SK-N-SH (cell line): Measurements from ENCODE around the gene GPR68. TPM values are rescaled to one million over a fixed set of nuclear protein-coding genes. Genes with fewer than 3 reads are reported as not detected.

Source experiments
- CTCF ChIA-PET: fragments of 300-600, 350-600 bp; formaldehyde crosslinking; extraction: SDS; loops from one replicate; lab custom pipeline; 2021; lab: Yijun Ruan, JAX
- POLR2A ChIA-PET: fragments of 350-600 bp; sonication (Branson Sonifier 250); formaldehyde crosslinking; extraction: SDS; loops from one replicate; lab custom pipeline; 2020; ENCODE audit warnings: antibody characterized with exemption, inconsistent platforms; lab: Yijun Ruan, JAX
- DNase-seq: peaks from one replicate; pipeline ENCODE4 v3.0.0; 2012
- H2AFZ ChIP-seq: fragments of 200-600 bp; sonication (generic); 2 replicates; pipeline ENCODE4 v1.8.1; 2016; ENCODE audit warnings: antibody characterized with exemption, mild to moderate bottlenecking, low read depth
- H3F3A ChIP-seq: fragments of 200-600 bp; sonication (generic); replicated peaks from 2 replicates; pipeline ENCODE3; 2016; ENCODE audit warnings: antibody characterized with exemption, mild to moderate bottlenecking; ENCODE audit not compliant: insufficient read depth
- H3K27ac ChIP-seq, 2 experiments: fragments of 200-500 bp in 1 of 2; fragments of 200-600 bp in 1 of 2; sonication (Bioruptor generic) in 1 of 2; sonication (generic), shearing (Covaris generic) in 1 of 2; 2 replicates each; pipeline versions ENCODE4 v1.5.1 to v1.6.1; 2014 to 2016; ENCODE audit warnings: low read depth in 2 of 2, inconsistent platforms in 1 of 2, low read length in 1 of 2, mild to moderate bottlenecking in 1 of 2, mixed read lengths in 1 of 2
- H3K27me3 ChIP-seq: fragments of 200-600 bp; sonication (generic), shearing (Covaris generic); 2 replicates; pipeline ENCODE4 v1.6.1; 2016; ENCODE audit warnings: mixed run types; ENCODE audit not compliant: insufficient read depth
- H3K36me3 ChIP-seq, 2 experiments: fragments of 200-500 bp in 1 of 2; fragments of 200-600 bp in 1 of 2; sonication (Bioruptor generic) in 1 of 2; sonication (generic) in 1 of 2; replicated peaks in 1 of 2; 2 replicates each; pipeline versions ENCODE3 to v1.5.1; 2014 to 2016; ENCODE audit warnings: low read length in 1 of 2, mild to moderate bottlenecking in 1 of 2; ENCODE audit not compliant: insufficient read depth in 2 of 2, control insufficient read depth in 1 of 2
- H3K4me1 ChIP-seq, 2 experiments: fragments of 200-500 bp in 1 of 2; fragments of 200-600 bp in 1 of 2; sonication (Bioruptor generic) in 1 of 2; sonication (generic), shearing (Covaris generic) in 1 of 2; 2 replicates each; pipeline versions ENCODE4 v1.5.1 to v1.6.1; 2014 to 2016; ENCODE audit warnings: low read depth in 1 of 2, low read length in 1 of 2, mixed run types in 1 of 2; ENCODE audit not compliant: insufficient read depth in 2 of 2, control insufficient read depth in 1 of 2
- H3K4me2 ChIP-seq: fragments of 200-600 bp; sonication (generic), shearing (Covaris generic); 2 replicates; pipeline ENCODE4 v1.6.1; 2017; ENCODE audit warnings: mixed run types
- H3K4me3 ChIP-seq, 2 experiments: fragments of 200-500 bp in 1 of 2; fragments of 200-600 bp in 1 of 2; sonication (Bioruptor generic) in 1 of 2; sonication (generic), shearing (Covaris generic) in 1 of 2; 2 replicates each; pipeline versions ENCODE4 v1.5.1 to v1.8.1; 2014 to 2016; ENCODE audit warnings: low read depth in 2 of 2, inconsistent platforms in 1 of 2, low read length in 1 of 2, mild to moderate bottlenecking in 1 of 2, mixed read lengths in 1 of 2, moderate library complexity in 1 of 2
- H3K79me2 ChIP-seq: fragments of 200-600 bp; sonication (generic); 2 replicates; pipeline ENCODE4 v1.8.1; 2017; ENCODE audit warnings: mild to moderate bottlenecking; ENCODE audit not compliant: insufficient read depth
- H3K9ac ChIP-seq: fragments of 200-600 bp; sonication (generic); 2 replicates; pipeline ENCODE4 v1.6.1; 2017; ENCODE audit warnings: mixed run types
- H3K9me2 ChIP-seq: fragments of 200-600 bp; sonication (generic); 2 replicates; pipeline ENCODE4 v1.6.1; 2017; ENCODE audit warnings: mixed run types
- H3K9me3 ChIP-seq: fragments of 200-600 bp; sonication (generic); 2 replicates; pipeline ENCODE4 v1.6.1; 2017; ENCODE audit warnings: mixed run types, mild to moderate bottlenecking, moderate library complexity
- H4K20me1 ChIP-seq: fragments of 200-600 bp; sonication (generic); 2 replicates; pipeline ENCODE4 v1.6.1; 2017; ENCODE audit warnings: mild to moderate bottlenecking, mixed run types; ENCODE audit not compliant: insufficient read depth
- FOSL2 ChIP-seq: IDR thresholded peaks from 2 replicates; pipeline ENCODE4 v1.4.0; 2012; ENCODE audit warnings: low read depth, mild to moderate bottlenecking, moderate library complexity, borderline replicate concordance
- MEF2A ChIP-seq: IDR thresholded peaks from 2 replicates; pipeline ENCODE4 v1.4.0; 2012; ENCODE audit warnings: low read depth, borderline replicate concordance
- POLR2AphosphoS5 ChIP-seq: IDR thresholded peaks from 2 replicates; pipeline ENCODE4 v1.6.1; 2012; ENCODE audit warnings: low read depth, low read length
- RAD21 ChIP-seq: IDR thresholded peaks from 2 replicates; pipeline ENCODE4 v1.6.1; 2012; ENCODE audit warnings: mild to moderate bottlenecking, low read length
- RFX5 ChIP-seq: IDR thresholded peaks from 2 replicates; pipeline ENCODE4 v1.6.1; 2012; ENCODE audit warnings: mild to moderate bottlenecking, improper control_type of control experiment, low read length
- SIN3A ChIP-seq: IDR thresholded peaks from 2 replicates; pipeline ENCODE4 v1.6.1; 2012; ENCODE audit warnings: low read depth, mild to moderate bottlenecking, low read length, moderate library complexity, borderline replicate concordance
- TCF12 ChIP-seq: IDR thresholded peaks from 2 replicates; pipeline ENCODE4 v1.4.0; 2012
- YY1 ChIP-seq: IDR thresholded peaks from 2 replicates; pipeline ENCODE4 v1.4.0; 2012; ENCODE audit warnings: low read depth, mild to moderate bottlenecking
- WGBS: methylation state at CpG from one replicate; pipeline ENCODE4 v1.1.6; 2017; ENCODE audit warnings: low lambda C conversion rate; 5-methylcytosine and 5-hydroxymethylcytosine counted together
- polyA plus RNA-seq, 3 experiments: library from polyadenylated mRNA; depleted of rRNA; stranded (reverse); fragments of >200 nt; gene quantifications; 2 replicates each; pipeline ENCODE4 v1.2.3, GENCODE V29; 2012
- TF ChIP-seq, protein P1 (sequence below): IDR thresholded peaks from 2 replicates; pipeline ENCODE4 v1.4.0; 2012; ENCODE audit warnings: low read depth, borderline replicate concordance
- TF ChIP-seq, protein P2 (sequence below): IDR thresholded peaks from 2 replicates; pipeline ENCODE4 v1.6.1; 2012; ENCODE audit warnings: mild to moderate bottlenecking, low read depth, low read length, moderate library complexity
- TF ChIP-seq, protein P3 (sequence below): fragments of 150-350 bp; IDR thresholded peaks from 2 replicates; pipeline ENCODE4 v1.6.1; 2017; ENCODE audit warnings: antibody characterized with exemption, low read length, low read depth, borderline replicate concordance
- TF ChIP-seq, protein P4 (sequence below): IDR thresholded peaks from 2 replicates; pipeline ENCODE4 v1.4.0; 2012; ENCODE audit warnings: low read depth, borderline replicate concordance

Gene GPR68
- polyA plus RNA-seq, 1 of the 3 experiments (the other 2 are of a cell fraction): 0.18 TPM

DNA sequence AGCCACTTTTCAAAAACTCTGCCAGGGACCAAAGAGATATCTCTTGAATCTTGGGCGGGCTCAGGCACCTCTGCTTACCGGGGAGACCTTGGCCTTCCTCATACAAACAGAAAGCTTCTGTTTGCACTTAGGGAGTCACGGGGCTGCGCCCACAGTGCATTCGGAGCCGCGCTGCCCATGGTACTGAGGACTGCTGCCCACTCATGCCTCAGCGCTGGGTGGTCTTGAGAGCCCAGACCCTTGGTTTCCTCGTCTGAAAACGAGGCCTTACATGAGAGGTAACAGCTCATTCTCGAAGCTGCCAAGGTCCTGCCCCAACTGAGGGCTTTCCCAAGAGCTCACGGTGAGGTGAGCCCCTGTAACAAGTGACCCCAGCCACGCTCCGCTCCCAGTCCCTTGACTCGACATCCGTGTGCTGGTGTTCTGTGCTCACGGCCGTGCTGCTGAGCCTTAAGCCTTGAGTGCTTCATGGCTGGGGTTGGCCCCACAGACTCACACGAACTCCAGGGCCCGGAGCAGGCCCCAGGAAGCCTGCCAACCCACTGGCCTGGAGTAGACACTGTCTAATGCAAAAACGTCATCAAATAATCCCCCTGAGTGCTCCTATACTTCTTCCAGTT, 47.4 kb upstream of the GPR68 start:
- Histone ChIP-seq H3K9me3 (no peaks in the 10 kb centered on the region), H2AFZ (no peak overlapping the region), H3K36me3 (no peaks in the 10 kb centered on the region), H4K20me1 (no peaks in the 10 kb centered on the region), H3K9me2 (no peaks in the 10 kb centered on the region), H3K4me2 (no peak overlapping the region), H3K9ac (no peak overlapping the region), H3F3A (no peaks in the 10 kb centered on the region), H3K4me3 (no peak overlapping the region), H3K4me1 (no peaks in the 10 kb centered on the region), H3K79me2 (no peaks in the 10 kb centered on the region), H3K27ac (no peak overlapping the region), H3K27me3 (no peaks in the 10 kb centered on the region)
- no peak for DNase-seq
- ChIA-PET POLR2A (no interaction called here), CTCF (interaction anchor here (1.6 to 18.4 kb wide), 2 partner anchors 117 to 389 kb away, joined by 7 to 391 read pairs; no protein-coding TSS in a partner anchor)
- WGBS: 65% methylated on average over 3 of the region's 21 CpGs
- TF ChIP-seq TCF12 (no peak), FOSL2 (no peak), SIN3A (no peak), MEF2A (no peak), RAD21 (no peak), YY1 (no peak), POLR2AphosphoS5 (no peak), RFX5 (no peak)
- TF ChIP-seq, protein P1, sequence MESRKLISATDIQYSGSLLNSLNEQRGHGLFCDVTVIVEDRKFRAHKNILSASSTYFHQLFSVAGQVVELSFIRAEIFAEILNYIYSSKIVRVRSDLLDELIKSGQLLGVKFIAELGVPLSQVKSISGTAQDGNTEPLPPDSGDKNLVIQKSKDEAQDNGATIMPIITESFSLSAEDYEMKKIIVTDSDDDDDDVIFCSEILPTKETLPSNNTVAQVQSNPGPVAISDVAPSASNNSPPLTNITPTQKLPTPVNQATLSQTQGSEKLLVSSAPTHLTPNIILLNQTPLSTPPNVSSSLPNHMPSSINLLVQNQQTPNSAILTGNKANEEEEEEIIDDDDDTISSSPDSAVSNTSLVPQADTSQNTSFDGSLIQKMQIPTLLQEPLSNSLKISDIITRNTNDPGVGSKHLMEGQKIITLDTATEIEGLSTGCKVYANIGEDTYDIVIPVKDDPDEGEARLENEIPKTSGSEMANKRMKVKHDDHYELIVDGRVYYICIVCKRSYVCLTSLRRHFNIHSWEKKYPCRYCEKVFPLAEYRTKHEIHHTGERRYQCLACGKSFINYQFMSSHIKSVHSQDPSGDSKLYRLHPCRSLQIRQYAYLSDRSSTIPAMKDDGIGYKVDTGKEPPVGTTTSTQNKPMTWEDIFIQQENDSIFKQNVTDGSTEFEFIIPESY: no peak
- TF ChIP-seq, protein P2, sequence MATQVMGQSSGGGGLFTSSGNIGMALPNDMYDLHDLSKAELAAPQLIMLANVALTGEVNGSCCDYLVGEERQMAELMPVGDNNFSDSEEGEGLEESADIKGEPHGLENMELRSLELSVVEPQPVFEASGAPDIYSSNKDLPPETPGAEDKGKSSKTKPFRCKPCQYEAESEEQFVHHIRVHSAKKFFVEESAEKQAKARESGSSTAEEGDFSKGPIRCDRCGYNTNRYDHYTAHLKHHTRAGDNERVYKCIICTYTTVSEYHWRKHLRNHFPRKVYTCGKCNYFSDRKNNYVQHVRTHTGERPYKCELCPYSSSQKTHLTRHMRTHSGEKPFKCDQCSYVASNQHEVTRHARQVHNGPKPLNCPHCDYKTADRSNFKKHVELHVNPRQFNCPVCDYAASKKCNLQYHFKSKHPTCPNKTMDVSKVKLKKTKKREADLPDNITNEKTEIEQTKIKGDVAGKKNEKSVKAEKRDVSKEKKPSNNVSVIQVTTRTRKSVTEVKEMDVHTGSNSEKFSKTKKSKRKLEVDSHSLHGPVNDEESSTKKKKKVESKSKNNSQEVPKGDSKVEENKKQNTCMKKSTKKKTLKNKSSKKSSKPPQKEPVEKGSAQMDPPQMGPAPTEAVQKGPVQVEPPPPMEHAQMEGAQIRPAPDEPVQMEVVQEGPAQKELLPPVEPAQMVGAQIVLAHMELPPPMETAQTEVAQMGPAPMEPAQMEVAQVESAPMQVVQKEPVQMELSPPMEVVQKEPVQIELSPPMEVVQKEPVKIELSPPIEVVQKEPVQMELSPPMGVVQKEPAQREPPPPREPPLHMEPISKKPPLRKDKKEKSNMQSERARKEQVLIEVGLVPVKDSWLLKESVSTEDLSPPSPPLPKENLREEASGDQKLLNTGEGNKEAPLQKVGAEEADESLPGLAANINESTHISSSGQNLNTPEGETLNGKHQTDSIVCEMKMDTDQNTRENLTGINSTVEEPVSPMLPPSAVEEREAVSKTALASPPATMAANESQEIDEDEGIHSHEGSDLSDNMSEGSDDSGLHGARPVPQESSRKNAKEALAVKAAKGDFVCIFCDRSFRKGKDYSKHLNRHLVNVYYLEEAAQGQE: no peak
- TF ChIP-seq, protein P3, sequence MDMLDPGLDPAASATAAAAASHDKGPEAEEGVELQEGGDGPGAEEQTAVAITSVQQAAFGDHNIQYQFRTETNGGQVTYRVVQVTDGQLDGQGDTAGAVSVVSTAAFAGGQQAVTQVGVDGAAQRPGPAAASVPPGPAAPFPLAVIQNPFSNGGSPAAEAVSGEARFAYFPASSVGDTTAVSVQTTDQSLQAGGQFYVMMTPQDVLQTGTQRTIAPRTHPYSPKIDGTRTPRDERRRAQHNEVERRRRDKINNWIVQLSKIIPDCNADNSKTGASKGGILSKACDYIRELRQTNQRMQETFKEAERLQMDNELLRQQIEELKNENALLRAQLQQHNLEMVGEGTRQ: no peak
- TF ChIP-seq, protein P4, sequence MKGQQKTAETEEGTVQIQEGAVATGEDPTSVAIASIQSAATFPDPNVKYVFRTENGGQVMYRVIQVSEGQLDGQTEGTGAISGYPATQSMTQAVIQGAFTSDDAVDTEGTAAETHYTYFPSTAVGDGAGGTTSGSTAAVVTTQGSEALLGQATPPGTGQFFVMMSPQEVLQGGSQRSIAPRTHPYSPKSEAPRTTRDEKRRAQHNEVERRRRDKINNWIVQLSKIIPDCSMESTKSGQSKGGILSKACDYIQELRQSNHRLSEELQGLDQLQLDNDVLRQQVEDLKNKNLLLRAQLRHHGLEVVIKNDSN: no peak
